ENCODE results near the gene ABCG4.

DNA sequence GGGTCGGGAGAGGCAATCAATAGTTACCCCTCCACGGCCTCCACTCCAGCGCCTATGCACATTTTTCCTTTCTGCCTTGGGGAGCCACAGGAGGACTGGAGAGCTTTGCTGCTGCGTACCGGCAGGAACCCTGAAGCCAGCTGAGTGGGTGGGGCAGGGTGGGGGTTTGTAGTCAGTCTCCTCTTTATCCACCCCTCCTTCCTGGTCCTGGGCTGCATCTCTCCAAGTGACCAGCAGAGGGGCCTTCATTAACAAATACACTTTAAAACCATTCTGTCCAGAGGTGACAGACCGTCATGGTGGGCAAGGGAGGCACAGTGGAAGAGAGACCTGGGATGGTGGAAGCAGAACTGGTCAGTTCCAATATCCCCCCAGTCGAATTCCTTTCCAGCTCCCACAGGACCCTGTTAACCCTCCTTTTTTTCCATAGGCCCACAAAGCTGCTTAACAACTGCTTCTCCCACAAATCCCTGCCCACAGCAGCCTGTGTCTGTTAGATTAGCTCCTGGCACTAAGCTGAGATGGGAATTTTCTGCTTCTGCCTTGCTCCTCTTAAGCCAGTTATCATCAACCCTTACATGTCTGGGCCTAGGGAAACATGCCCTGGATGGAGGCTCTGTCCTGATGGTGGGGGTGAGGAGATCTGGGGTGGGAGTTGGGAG, 3.9 kb upstream of the ABCG4 start:
- no peak for TF ChIP-seq SUZ12 (IDR thresholded peaks at IDR 0.05; ENCODE audit: extremely low read depth, insufficient read depth, insufficient read length)
- no peak for TF ChIP-seq ZNF274 (IDR thresholded peaks at IDR 0.05; ENCODE audit: low read depth, low read length)

All from NT2/D1 (cell line).